GM19372 (cell line): ENCODE data around the gene MTERF4.

ENCODE experiments used
- ATAC-seq: cut with Tn5 transposase; IDR thresholded peaks from one replicate; pipeline ENCODE4 v1.9.1; 2021; ENCODE audit warnings: mild to moderate bottlenecking, low read depth, moderate library complexity; ENCODE audit not compliant: unreplicated experiment

MTERF4 gene

GRCh38 chr2:241051578-241052487, 50.3 kb downstream of the MTERF4 start:
- no peak for ATAC-seq

DNA sequence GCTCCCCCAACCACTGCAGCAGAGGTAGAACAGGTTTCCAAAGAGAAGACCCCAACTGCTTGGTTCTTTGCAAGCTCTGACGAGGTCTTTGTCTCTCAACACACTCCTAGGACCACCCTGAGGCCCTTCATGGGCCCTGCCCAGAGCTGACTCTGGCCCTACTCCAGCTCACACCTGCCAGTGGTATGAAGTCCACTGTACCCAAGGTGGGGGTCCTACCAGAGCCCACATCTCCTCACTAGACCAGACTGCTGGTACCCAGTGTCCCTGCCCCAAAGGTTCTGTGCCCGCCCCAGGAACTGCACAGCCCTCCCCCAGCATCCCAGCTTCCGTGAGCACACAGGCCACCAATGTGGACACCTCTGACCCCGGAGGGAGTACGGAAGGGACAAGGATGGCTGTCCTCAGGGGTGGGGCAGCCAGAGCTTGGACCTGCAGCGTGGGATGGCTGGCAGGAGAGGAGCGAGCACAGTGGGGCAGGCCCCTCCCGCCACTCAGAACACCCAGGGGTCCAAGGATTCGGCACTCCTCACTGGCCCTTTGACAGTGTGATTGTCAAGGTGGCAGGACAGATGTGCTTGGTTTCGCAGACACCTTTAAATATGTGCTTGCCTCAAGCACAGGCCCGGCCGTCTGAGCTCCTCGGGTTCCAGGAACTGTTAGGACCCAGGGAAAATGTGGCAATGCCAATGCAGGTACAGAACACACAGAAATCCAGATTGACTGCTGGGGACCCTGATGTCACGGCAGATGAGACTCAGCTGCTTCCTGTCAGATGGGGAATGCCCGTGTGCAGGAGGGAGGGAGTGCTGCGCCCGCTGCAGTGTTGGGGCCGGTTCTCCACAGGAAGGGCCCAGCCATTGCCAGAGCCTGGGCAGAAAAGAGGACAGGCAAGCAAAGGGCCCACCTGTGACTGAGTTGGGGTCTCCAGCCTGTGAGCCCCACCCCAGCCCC, 51.2 kb downstream of the MTERF4 start:
- ATAC-seq = no peak

- no peak for ATAC-seq
Measured at GRCh38 chr2:241049739-241050623, 52.1 kb downstream of the MTERF4 start.

- ATAC-seq = no peak
Measured at GRCh38 chr2:241048949-241049343, 53.1 kb downstream of the MTERF4 start.

GRCh38 chr2:241048149-241048948, 53.7 kb downstream of the MTERF4 start:
- no peak for ATAC-seq

GRCh38 chr2:241047253-241048010, 54.7 kb downstream of the MTERF4 start:
- no peak for ATAC-seq
